GM19328 (cell line): Measurements from ENCODE around the gene MYO15A.

Experiments used
- ATAC-seq: cut with Tn5 transposase; IDR thresholded peaks from one replicate; pipeline ENCODE4 v1.9.1; 2021; ENCODE audit warnings: mild to moderate bottlenecking, moderate library complexity; ENCODE audit not compliant: unreplicated experiment

The MYO15A gene

DNA sequence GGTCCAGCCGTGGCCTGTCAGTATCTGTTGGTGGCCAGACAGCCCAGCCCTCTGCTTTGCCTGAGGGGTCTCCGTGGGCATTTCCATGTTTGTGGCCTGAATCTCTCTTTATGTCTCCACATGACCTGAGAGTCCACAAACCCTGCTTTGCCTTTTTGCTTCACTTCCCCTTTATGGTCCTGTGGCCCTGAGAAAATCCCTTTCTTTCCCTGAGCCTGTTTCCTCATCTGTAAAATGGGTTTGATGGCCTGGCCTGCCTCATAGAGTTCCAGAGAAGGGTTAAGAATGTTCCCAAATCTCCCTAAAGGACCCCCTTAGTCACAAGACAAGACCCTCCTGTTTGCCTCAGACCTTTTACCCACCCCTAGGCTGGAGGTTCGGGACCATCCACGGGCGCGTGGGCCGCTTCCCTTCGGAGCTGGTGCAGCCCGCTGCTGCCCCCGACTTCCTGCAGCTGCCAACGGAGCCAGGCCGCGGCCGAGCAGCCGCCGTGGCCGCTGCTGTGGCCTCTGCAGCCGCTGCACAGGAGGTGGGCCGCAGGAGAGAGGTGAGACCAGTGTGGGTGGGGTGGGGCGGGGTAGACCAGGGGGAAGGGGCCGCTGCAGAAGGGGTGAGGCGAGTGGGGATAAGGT lies 48.9 kb downstream of the MYO15A start:
- ATAC-seq: no peak

DNA sequence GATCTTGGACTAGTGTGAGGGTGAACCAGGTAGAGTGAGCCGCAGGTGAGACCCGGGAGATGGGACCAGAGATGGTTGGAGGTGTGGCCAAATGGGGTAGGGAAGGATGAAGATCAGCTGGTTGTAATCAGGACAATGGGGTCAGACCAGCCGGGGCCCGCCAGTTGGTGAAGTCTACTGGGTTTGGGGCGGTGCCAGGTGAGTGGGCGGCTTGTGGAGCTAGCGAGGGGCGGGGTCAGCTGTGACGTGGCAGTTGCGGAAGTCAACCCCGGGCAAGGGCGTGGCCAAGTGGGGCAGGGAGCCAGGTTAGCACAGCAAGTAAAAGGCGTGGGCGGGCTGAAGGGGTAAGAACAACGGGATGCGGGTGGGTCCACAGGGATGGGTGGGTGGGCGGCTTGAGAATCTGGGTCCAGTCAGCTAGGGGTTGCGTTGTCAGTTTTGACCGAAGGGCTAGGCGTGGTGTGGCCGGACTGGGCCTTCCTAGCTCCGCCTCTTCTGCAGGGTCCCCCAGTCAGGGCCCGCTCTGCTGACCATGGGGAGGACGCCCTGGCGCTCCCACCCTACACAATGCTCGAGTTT lies 49.6 kb downstream of the MYO15A start:
- ATAC-seq: peak; percentile 46

DNA sequence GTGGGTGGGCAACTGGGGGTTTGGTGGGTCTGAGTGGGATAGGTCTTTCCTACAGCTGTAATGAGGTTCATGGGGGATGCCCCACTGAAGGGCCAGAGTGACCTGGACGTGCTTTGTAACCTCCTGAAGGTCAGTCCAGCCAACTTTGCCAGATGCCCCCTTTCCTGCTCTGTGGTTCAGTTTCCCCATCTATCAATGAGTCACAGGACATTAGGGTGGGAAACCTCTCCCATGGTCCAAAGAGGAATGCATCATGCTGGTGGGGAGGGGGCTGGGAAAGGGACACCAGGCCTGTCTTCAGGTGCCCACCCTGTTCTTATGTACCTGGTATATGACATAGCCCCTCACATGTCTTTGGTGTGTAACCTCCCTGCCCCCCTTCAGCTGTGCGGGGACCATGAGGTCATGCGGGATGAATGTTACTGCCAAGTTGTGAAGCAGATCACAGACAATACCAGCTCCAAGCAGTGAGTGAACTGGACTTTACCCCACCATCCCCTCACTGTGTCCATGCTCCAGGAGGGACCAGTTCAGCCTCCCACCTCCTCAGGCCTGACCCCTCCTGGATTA lies 51.1 kb downstream of the MYO15A start:
- ATAC-seq: no peak

DNA sequence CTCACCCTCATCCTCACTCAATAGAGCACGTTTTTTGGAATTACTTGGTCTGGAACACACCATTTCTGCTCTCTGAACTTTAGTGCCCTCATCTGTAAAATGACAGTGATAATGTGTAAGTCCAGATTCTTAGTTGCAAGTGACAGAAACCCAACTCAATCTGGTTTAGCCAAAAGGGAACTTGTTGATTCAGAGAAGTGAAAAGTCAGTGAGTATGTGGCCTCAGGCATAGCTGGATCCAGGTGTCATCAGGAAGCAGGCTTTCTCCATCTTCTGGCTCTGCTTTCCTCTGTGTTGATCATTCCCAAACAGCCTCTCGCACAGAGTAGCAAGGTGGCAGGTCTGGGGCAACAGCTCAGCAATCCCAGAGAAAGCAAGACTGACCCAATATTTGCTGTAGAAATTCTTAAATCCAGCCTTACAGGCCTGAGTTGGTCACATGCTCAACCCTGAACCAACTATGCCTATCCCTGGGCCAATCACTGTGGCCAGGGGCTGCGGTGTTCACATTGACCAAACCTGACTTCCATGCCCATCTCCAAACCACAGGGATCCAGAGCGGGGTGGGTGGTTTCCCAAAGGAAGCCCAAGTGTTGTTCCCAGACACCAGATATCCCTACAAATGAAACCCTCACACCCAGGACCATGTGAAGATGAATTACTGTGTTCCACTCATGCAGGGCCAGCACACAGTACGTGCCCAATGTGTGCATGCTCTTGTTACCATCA lies 51.7 kb downstream of the MYO15A start:
- no peak for ATAC-seq

DNA sequence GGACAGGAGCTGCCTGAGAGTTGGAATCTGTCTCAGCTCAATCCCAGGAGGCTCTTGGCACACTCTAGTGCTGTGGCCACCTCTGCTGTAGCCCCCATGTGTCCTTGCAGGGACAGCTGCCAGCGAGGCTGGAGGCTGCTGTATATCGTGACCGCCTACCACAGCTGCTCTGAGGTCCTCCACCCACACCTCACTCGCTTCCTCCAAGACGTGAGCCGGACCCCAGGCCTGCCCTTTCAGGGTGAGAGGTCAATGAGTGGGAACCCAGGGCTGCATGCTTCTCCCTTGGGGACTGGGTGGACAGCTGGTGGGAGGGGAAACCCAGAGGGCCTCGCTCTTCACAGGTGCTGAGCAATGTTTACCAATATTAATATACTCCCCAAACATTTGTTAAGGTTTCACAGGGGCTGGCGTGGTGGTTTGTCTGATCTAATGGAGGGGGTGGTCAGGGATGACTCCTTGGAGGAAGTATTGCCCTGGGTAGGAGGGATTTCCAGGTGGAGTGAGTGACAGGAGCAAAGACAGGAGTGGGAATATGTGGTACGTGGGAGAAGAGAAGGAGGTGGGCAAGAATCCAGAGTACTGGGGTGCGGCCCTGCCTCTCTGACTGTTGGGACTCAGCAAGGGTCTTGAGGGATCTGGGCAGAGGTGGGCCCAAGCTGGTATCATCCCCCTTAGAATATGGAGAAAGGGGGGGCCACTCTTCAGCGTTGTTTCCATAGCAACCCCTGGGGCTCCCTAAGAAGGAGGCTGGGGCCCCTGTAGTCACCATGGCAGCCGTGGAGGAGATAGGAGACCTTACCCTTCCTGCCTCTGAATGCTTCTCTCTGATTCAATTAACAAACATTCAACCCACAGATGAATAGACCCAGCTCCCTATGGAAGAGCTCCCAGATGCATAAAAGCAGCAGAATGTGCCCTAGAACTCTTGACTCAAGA lies 52.9 kb downstream of the MYO15A start:
- ATAC-seq: no peak

DNA sequence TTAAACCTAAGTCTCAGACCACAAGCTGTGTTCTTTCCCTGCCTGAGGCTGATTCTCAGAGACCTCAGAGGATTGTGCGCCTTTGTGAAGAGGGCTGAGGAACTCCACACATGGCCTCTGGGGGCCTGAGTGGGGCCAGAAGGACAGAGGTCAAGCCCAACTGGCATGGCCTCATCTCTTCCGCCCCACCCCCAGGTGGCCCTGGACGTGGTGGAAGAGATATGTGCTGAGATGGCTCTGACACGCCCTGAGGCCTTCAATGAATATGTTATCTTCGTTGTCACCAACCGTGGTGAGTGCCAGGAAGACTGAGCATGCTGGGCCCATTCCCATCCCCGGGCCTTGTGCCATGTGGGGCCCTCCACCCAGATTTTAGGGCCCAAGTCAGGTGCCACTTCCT lies 55.0 kb downstream of the MYO15A start:
- no peak for ATAC-seq

DNA sequence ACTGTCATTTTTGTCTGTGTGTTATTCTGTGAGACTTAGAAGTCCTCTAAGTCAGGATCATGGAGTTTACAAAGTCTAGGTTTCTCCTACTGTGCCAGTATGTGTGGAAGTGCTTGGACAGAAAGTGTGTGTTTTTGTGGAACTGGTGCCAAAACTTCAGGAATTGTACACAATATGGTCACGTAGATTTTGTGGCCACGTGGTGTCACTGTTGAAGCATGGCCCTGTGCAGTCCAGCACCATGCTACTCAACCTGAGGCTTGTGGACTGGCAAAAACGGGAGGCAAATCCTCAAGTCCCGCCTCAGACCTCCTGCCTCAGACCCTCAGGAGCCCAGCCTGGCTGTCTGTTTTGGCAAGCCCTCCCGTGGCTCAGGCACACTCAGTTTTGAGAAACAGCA lies 58.3 kb downstream of the MYO15A start:
- ATAC-seq: no peak

DNA sequence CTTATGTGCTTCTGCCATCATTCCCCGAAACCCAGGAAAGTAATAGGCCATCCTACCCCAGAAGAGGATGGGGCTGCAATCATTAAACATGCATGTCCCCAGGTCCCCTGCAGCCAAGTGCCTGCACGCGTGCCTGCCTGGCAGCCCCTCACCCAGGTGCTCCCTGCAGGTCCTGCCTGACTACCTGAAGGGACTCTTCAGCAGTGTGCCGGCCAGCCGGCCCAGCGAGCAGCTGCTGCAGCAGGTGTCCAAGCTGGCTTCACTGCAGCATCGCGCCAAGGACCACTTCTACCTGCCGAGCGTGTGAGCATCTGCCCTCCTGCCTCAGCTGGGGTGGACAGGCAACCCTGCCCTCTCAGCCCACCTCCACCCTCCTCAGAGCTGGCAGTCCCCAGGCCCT lies 58.9 kb downstream of the MYO15A start:
- no peak for ATAC-seq

DNA sequence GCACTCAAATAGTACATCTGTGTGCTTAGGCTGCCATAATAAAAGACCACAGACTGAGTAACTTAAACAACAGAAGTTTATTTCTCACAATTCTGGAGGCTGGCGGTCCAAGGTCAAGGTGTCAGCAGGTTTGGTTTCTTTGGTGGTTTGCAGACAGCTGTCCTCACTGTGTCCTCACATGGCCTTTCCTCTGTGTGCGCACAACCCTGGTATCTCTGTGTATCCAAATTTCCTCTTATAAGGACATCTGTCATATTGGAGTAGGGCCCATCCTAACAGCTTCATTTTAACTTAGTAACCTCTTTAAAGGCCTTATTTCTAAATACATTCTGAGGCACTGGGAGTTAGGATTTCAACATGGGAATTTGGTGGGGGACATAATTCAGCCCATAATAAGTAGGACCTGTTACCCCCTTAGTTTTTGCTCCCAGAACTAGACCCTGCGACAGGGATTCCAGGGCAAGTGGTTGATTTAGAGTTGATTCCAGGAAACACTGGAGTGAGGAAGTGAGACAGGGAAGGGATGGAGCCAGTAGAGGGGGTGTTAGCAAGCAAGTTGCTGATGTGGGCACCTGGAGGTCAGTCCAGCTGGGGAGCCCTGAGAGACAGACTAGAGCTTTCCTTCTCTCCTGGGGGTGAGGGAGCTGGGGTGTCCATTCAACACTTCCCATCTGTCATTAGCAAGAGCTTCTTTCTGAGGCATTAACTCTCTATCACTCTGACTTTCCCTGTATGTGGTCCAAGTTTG lies 64.1 kb downstream of the MYO15A start:
- no peak for ATAC-seq

DNA sequence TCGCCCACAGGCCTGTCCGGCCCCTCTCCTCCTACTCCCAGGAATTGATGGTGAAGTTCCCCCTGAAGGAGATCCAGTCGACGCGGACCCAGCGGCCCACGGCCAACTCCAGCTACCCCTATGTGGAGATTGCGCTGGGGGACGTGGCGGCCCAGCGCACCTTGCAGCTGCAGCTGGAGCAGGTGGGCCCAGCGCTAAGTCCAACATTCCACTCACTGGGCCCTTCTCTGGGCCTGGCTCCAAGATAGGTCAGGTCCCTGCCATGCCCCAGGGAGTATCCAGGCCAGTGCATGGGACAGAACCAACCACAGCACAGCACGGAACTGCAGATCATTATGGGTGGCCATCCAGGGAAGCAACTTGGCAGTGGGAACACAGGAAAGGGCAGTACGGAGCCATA lies 65.2 kb downstream of the MYO15A start:
- no peak for ATAC-seq

DNA sequence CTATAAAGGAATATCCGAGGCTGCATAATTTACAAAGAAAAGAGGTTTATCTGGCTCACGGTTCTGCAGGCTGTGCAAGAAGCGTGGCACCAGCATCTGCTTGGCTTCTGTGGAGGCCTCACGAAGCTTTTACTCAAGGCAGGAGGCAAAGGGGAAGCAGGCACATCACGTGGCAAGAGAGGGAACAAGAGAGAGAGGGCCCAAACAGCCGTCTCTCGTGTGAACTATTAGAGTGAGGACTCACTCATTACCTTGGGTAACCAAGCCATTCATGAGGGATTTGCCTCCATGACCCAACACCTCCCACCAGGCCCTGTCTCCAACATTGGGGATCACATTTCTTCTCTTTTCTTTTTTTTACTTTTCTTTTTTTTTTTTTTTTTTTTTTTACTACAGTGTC lies 67.6 kb downstream of the MYO15A start:
- ATAC-seq: no peak

DNA sequence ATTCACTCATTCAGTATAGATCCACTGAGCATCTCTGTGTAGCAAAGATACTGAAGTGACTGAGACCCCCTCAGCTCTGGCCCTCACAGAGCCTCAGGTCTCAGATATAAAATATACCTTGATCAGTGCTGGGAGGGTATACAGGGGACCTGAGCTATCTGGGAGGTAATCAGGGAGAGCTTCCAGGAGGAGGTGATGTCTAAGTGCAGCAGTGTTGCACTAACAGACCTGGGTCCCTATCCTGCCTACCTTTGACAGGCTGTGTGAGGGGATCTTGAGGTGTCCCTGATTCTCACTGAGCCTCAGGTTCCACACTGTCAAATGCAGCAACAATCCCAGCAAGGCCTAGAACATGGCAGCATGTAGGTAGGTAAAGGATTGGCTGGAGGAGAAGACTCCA lies 68.6 kb downstream of the MYO15A start:
- no peak for ATAC-seq

DNA sequence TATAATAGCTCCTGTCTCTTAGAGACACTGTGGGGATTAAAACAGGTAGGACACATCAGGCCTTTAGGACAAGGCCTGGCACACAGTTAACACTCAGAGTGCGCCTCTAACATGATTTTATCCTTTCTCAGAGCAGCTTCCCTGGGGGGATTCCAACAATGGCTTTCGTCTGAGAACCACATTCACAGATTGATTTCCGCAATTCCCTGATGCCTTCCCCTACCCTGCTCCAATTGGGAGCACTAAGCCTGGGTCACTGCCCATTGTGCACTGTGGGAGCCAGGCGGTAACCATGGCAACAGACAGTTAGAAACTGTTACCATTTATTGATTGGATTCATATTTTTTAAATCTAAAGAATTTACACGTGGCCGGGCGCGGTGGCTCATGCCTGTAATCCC lies 69.2 kb downstream of the MYO15A start:
- no peak for ATAC-seq

DNA sequence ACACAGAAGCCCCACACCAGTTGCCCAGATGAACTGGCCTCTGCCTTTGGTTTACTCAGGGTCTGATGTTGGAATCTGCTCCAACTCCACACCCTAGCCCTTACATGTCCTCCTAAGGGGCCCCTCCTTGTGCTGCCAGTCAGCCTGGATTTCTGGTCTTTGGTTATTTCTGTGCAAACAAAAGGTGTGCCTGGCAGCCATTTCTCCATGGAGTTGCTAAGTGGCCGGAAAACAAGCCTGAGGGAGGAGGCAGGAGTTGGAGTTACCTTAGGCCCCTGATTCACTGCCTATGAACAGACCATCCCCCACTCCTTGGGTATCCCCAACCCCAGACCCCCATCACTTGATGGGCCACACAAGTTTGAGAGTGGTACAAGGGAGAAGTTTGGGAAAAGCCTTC lies 70.6 kb downstream of the MYO15A start:
- ATAC-seq: no peak

DNA sequence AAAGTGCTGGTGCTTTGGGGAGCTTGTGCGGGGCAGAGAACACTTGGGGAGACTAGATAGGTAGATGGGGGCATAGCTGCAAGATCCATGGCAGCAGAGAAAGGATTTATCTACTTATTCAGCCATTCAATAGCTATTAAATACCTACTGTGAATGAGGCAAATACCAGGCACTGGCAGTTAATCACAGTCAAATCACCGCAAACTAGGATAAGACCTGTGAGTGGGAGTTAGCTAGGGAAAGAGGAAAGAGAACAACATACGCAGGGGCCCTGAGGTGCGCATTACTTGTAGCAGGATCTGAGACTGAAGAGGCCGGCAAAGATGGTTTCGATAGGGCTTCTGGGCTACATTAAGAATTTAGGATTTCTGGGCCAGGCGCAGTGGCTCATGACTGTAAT lies 71.2 kb downstream of the MYO15A start:
- no peak for ATAC-seq

DNA sequence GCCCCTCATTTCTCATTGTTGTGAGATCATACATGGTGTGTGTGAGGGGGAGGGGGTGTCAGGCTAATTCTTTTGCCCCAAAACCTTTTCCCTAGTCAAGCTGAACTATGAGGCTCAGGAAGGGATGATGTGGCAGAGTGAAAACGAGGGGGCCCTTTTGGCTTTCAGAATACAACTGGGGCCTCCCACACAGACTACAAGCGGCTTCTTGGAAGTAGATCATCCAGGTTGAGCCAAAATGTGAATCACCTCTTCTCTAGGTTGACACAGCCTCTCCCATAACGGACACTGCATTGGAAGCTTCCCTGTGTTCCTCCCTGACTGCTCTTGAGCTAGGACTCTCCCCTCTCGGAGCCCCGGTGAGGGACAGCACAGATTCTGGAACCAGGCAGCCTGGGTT lies 72.8 kb downstream of the MYO15A start:
- ATAC-seq: no peak

DNA sequence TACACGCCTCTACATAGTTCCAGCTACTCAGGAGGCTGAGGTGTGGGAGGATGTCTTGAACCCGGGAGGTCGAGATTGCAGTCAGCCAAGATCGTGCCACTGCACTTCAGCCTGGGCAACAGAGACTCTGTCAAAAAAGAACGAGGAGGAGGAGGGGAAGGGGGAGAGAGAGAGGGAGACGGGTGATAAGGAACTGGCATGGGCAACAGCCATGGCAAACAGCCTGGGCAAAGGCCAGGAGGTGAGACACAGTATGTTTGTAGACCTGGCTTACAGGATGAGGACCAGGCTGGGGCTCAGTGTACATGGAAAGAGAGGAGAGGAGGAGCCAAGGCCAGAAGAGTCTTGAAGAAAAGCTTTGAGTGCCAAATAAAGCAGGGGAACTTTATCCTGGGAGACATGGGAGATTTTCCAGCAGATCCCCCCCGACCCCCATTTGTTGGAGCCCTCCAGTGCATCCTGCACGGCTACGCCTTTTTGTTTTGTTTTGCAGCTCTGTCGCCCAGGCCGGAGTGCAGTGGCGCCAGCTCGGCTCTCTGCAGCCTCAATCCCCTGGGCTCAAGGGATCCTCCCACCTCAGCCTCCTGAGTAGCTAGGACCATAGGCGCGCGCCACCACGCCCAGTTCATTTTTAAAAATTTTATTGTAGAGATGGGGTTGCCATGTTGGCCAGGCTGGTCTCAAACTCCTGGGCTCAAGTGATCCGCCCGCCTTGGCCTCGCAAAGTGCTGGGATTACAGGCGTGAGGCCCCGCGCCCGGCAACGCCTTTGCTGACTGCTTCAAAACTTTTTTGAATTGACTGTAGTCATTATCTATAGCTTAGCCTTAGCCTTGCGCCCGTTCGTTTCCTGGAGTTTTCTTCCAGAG lies 73.8 kb downstream of the MYO15A start:
- ATAC-seq: no peak

DNA sequence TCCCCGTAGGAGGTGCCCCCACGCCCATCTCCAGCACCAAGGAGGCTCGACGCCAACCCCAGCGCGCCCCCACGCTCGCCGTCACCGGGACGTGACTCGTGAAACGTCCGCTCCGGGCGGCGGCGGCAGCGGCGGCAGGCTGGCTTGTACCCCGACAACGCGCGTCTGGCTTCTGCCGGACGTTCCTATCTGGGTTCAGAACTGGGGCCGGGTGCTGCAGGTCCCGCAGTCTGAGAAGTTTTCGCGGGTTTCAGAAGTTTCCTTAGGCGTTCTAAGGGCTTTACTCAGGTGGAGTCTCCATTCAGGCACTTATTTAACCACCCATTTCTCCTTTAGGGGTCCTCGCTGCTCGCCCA lies 74.4 kb downstream of the MYO15A start:
- peak; percentile 34 for ATAC-seq

DNA sequence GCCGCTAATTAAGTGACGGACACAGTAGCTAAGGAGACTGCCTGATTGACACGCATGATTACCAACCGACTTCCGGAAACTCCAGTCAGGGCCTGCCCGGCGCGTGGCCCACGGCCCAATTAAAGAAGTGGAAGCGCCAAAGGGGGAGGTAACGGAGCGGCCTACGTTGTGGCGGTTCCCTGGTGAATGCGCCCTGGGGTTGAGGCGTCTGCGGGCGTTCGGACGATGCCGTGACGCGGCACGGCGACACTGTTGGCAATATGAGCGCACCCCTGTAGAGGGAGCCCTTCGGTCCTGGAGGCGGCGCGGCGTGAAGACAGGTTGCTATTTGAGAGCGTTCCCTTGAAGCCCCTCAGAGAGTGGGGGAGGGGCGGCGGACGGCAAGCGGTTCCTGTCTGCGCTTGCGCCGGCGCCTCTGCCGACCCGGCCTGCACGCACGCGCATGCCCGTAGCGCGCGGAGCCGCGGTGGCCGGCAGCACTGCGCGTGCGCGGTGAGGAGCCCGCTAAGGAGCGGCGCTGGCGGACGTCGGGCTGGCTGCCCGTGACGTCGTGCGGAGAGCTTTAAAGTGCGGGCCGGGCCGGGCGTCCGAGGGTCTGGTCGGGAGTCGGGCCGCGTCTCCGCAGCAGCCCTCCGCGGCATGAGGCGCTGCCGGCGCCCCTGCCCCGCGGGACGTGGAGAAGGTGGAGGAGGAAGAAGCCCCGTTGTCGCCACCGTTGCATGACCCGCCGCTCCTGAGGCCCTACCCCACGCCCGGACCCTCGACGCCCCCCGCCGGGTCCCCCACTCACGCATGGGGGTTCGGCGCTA lies 75.0 kb downstream of the MYO15A start, which contains the start of gene ALKBH5:
Gene ALKBH5, plus strand, starts transcription at position 495 of the 809 bp plus-strand sequence. CDS start 416 bp downstream, outside the sequence.
- ATAC-seq: peak; percentile 73
